Measurements from ENCODE around the gene CRYBA2.

DNA sequence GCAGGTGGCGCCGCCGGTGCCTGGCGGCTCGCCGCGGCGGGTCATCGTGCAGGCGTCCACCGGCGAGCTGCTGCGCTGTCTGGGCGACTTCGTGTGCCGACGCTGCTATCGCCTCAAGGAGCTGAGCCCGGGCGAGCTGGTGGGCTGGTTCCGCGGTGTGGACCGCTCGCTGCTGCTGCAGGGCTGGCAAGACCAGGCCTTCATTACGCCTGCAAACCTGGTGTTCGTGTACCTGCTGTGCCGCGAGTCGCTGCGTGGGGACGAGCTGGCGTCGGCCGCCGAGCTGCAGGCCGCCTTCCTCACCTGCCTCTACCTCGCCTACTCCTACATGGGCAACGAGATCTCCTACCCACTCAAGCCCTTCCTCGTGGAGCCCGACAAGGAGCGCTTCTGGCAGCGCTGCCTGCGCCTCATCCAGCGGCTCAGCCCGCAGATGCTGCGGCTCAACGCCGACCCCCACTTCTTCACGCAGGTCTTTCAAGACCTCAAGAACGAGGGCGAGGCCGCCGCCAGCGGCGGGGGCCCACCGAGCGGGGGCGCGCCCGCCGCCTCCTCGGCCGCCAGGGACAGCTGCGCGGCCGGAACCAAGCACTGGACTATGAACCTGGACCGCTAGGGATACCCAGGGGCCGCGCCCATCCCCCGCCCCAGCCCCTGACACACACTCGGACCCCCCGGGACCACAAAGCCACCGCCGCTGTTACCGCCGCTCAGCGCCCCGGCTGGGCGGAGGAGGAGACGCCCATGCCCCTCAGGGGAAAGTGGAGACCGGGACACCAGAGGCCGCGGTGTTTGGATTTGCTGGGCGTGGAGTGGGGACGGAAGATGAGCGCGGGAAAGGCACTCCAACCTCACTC lies 32.7 kb downstream of the CRYBA2 start:
- TF ChIP-seq, protein P1, sequence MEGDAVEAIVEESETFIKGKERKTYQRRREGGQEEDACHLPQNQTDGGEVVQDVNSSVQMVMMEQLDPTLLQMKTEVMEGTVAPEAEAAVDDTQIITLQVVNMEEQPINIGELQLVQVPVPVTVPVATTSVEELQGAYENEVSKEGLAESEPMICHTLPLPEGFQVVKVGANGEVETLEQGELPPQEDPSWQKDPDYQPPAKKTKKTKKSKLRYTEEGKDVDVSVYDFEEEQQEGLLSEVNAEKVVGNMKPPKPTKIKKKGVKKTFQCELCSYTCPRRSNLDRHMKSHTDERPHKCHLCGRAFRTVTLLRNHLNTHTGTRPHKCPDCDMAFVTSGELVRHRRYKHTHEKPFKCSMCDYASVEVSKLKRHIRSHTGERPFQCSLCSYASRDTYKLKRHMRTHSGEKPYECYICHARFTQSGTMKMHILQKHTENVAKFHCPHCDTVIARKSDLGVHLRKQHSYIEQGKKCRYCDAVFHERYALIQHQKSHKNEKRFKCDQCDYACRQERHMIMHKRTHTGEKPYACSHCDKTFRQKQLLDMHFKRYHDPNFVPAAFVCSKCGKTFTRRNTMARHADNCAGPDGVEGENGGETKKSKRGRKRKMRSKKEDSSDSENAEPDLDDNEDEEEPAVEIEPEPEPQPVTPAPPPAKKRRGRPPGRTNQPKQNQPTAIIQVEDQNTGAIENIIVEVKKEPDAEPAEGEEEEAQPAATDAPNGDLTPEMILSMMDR (conservative IDR thresholded peaks at IDR 0.05) = no peak
- no peak for TF ChIP-seq EZH2 (IDR thresholded peaks at IDR 0.05; ENCODE audit: low read depth)
